Body of pancreas (tissue), 4 donors: ENCODE results near the gene MOCS1. TPM values are rescaled to one million over a fixed set of nuclear protein-coding genes. Genes with fewer than 3 reads are reported as not detected.

Experiments used
- ATAC-seq: fragments of 150-250 bp; one replicate; pipeline ENCODE4 v1.9.1; 2016
- DNase-seq, 4 donors: peaks; one replicate each; pipeline ENCODE4 v3.0.0-alpha.2; 2019
- H3K27ac ChIP-seq, 4 donors: fragments of 200-600 bp; sonication (generic); 1 replicate in 3 of 4; 2 replicates in 1 of 4; pipeline versions ENCODE4 v1.5.1 to v1.6.1; 2016 to 2019; ENCODE audit warnings: mild to moderate bottlenecking in 1 of 4, mixed read lengths in 1 of 4, moderate library complexity in 1 of 4
- H3K27me3 ChIP-seq, 2 donors: fragments of 200-600 bp; sonication (generic); one replicate each; pipeline ENCODE4 v1.6.0; 2016; ENCODE audit warnings: mild to moderate bottlenecking in 1 of 2
- H3K36me3 ChIP-seq, 2 donors: fragments of 200-600 bp; sonication (generic); replicated peaks in 1 of 2; 2 replicates each; pipeline ENCODE4 v1.5.1; 2016; ENCODE audit warnings: low read depth in 2 of 2; ENCODE audit not compliant: insufficient read depth in 1 of 2
- H3K4me1 ChIP-seq: fragments of 200-600 bp; sonication (generic); one replicate; pipeline ENCODE4 v1.6.0; 2016
- H3K4me3 ChIP-seq, 2 donors: fragments of 200-600 bp; sonication (generic); 1 replicate in 1 of 2; 2 replicates in 1 of 2; pipeline ENCODE4 v1.5.1; 2016 to 2019
- H3K9me3 ChIP-seq, 3 donors: fragments of 200-600 bp; sonication (generic); 1 replicate in 2 of 3; 2 replicates in 1 of 3; pipeline ENCODE4 v1.5.1; 2016
- CTCF ChIP-seq, 7 experiments: fragments of 450-650 bp in 4 of 7; fragments of 200-600 bp in 3 of 7; sonication (generic) in 3 of 7; IDR thresholded peaks; one replicate each; pipeline ENCODE4 v1.5.1; 2016 to 2019; ENCODE audit warnings: antibody characterized with exemption in 7 of 7
- POLR2A ChIP-seq, 3 donors: fragments of 450-650 bp; IDR thresholded peaks; one replicate each; pipeline ENCODE4 v1.6.1; 2016; ENCODE audit warnings: antibody characterized with exemption in 3 of 3, mild to moderate bottlenecking in 2 of 3
- WGBS, 2 donors: methylation state at CpG; one replicate each; pipeline ENCODE4 v1.1.5; 2017; 5-methylcytosine and 5-hydroxymethylcytosine counted together
- intact Hi-C: fragments of 100-400 bp; cut with DNase I; formaldehyde crosslinking; loops from one replicate; pipeline ENCODE4 v1.15.1; 2023
- total RNA-seq, 2 donors: library from RNA; depleted of rRNA; stranded (reverse); fragments of >200 nt; gene quantifications; one replicate each; pipeline ENCODE4 v1.1.0, GENCODE V29; 2016

Gene MOCS1
- total RNA-seq, 2 donors from 2014 or later, result 15.0 to 21.1 TPM

GRCh38 chr6:39908838-39909583 is 25.3 kb downstream of the MOCS1 start:
- ATAC-seq (no peak), DNase-seq (no peak)
- WGBS, 2 donors, result 90 to 91% methylated on average over 12 to 13 of the region's 13 CpGs
- Histone ChIP-seq H3K36me3 (peaks cover 0 to 7% of the 10 kb centered on the region in 2 donors), H3K9me3 (no peaks in the 10 kb centered on the region), H3K4me3 (no peak overlapping the region), H3K4me1 (no peaks in the 10 kb centered on the region), H3K27ac (no peak overlapping the region), H3K27me3 (no peaks in the 10 kb centered on the region)
- no peak for TF ChIP-seq POLR2A (IDR thresholded peaks at IDR 0.05)
- intact Hi-C loops, result no loop called here

- H3K36me3 ChIP-seq, result peaks cover 0 to 3% of the 10 kb centered on the region in 2 donors
These were observed 26.2 kb downstream of the MOCS1 start for GRCh38 chr6:39907871-39908575.

GRCh38 chr6:39906318-39906761 is 27.9 kb downstream of the MOCS1 start:
- no peaks in the 10 kb centered on the region for H3K36me3 ChIP-seq
- DNase-seq, result peak; percentile 29 to 70 (median 55)
- no peaks in the 10 kb centered on the region for H3K4me1 ChIP-seq
- WGBS, 2 donors, result 62 to 76% methylated on average over 4 to 13 of the region's 13 CpGs
- TF ChIP-seq CTCF (IDR thresholded peaks at IDR 0.05) (no peak), POLR2A (IDR thresholded peaks at IDR 0.05) (no peak)
- no peak overlapping the region for H3K27ac ChIP-seq
- no peak overlapping the region for H3K4me3 ChIP-seq
- intact Hi-C loops, result no loop called here
- no peaks in the 10 kb centered on the region for H3K27me3 ChIP-seq
- peak; percentile 37 for ATAC-seq
- H3K9me3 ChIP-seq, result no peaks in the 10 kb centered on the region

More at GRCh38 chr6:39907871-39908575, 26.2 kb downstream of the MOCS1 start:
- DNase-seq (no peak), ATAC-seq (no peak)
- no peaks in the 10 kb centered on the region for H3K9me3 ChIP-seq
- 91 to 93% methylated on average over 4 to 5 of the region's 5 CpGs for WGBS, 2 donors
- H3K4me1 ChIP-seq, result no peaks in the 10 kb centered on the region
- no peak overlapping the region for H3K4me3 ChIP-seq
- TF ChIP-seq POLR2A (IDR thresholded peaks at IDR 0.05), result no peak
- TF ChIP-seq CTCF (IDR thresholded peaks at IDR 0.05), result no peak
- no peak overlapping the region for H3K27ac ChIP-seq
- intact Hi-C loops, result no loop called here
- no peaks in the 10 kb centered on the region for H3K27me3 ChIP-seq

- 78 to 82% methylated on average over 4 of the region's 4 CpGs for WGBS, 2 donors
- DNase-seq, result no peak
- Histone ChIP-seq H3K4me1 (no peaks in the 10 kb centered on the region), H3K27ac (no peak overlapping the region), H3K4me3 (no peak overlapping the region), H3K36me3 (no peaks in the 10 kb centered on the region), H3K9me3 (no peaks in the 10 kb centered on the region), H3K27me3 (no peaks in the 10 kb centered on the region)
- ATAC-seq, result no peak
- intact Hi-C loops, result no loop called here
- TF ChIP-seq POLR2A (IDR thresholded peaks at IDR 0.05), result no peak
- TF ChIP-seq CTCF (IDR thresholded peaks at IDR 0.05), result no peak
These were observed 28.7 kb downstream of the MOCS1 start for GRCh38 chr6:39905640-39905975.

- no peak for TF ChIP-seq CTCF (IDR thresholded peaks at IDR 0.05)
- no peak for TF ChIP-seq POLR2A (IDR thresholded peaks at IDR 0.05)
- intact Hi-C loops, result no loop called here
- DNase-seq (no peak), ATAC-seq (no peak)
- Histone ChIP-seq H3K36me3 (no peaks in the 10 kb centered on the region), H3K4me3 (no peak overlapping the region), H3K9me3 (no peaks in the 10 kb centered on the region), H3K27ac (no peak overlapping the region), H3K27me3 (no peaks in the 10 kb centered on the region), H3K4me1 (no peaks in the 10 kb centered on the region)
- WGBS, 2 donors, result 49 to 54% methylated on average over 4 of the region's 4 CpGs
These were observed 29.2 kb downstream of the MOCS1 start for GRCh38 chr6:39904946-39905639.
